EH (cell line): Measurements from ENCODE around the gene FNTB.

Experiments used
- DNase-seq: peaks from one replicate; pipeline ENCODE4 v3.0.0-alpha.2; 2015; ENCODE audit warnings: low read depth

Gene FNTB

DNA sequence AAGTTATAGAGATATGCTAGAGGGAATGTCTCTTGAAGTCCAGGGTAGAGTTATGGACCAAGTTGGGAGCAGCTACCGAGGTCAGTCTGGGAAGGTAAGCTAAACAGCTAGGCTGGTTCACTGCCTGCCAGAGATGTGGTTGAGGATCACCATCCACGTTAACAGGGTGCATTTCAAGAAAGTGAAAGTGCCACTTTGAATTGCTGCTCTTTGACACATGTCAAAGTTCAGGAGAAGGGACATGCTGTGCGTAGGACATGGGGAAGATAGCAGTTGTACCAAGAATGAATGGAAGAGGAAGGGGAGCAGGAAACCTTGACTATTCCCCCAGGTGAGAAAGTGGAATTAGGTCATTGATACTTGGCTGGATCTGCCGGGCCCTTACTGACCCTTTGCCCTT, 66.1 kb downstream of the FNTB start:
- DNase-seq: no peak

DNA sequence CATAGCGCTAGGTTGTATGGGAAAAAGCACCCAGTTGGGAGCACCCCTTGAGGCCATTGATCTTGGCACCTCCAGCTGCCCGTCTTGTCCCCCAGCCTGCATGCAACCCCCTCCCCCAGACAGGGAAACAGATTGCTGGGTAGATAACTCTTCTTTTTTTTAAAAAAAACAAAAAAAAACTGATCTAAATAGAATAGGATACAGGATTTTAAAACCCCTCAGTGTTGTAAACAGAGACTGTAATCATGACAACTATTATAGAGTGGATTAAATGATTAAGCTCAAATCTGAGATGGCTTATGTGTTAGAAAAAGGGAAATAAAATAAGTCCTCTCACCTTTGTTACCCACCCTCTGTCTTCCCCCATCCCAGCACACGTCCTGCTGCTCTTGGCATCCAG, 66.8 kb downstream of the FNTB start:
- DNase-seq: no peak

DNA sequence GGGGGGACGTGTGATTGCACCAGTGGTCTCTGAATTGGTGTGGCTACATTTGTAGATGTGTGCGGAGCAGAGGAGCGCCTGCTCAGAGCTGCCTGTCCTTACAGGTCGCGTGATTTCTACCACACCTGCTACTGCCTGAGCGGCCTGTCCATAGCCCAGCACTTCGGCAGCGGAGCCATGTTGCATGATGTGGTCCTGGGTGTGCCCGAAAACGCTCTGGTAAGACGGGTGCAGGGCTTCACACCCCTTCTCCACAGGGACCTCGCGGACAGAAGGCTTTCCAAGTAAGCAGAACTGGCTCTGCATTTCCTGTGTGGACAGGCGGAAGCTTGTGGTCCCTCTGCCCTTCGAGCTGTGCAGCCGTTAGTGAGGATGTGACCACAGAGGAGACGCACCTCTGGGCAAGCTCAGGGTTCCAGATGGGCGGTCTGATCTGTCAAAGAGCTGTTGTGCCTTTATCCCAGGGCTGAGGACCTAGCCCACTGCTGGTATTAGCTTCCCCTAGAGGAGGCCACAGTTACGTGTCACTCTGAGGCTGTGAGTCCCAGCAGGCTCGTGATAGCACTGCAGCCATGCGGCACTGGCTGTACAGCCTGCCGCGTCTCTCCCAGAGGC, 67.9 kb downstream of the FNTB start:
- DNase-seq: no peak

DNA sequence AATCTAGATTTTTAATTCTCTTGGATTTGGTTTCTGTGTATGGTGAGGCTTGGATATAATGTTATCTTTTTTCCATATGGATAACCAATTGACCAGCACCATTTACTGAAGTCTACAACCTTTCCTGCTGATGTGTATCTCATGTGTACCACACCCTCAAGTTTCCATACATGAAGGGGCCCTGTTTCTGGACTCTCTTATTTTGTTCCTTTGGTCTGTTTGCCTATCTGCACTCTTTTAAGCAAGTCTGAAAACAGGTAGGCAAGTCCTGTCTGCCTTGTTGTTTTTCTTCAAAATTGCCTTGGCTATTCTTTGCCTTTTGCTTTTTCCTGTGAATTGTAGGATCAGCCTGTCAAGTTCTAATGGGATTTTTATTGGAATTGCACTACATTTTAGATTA, 71.0 kb downstream of the FNTB start:
- DNase-seq: no peak

DNA sequence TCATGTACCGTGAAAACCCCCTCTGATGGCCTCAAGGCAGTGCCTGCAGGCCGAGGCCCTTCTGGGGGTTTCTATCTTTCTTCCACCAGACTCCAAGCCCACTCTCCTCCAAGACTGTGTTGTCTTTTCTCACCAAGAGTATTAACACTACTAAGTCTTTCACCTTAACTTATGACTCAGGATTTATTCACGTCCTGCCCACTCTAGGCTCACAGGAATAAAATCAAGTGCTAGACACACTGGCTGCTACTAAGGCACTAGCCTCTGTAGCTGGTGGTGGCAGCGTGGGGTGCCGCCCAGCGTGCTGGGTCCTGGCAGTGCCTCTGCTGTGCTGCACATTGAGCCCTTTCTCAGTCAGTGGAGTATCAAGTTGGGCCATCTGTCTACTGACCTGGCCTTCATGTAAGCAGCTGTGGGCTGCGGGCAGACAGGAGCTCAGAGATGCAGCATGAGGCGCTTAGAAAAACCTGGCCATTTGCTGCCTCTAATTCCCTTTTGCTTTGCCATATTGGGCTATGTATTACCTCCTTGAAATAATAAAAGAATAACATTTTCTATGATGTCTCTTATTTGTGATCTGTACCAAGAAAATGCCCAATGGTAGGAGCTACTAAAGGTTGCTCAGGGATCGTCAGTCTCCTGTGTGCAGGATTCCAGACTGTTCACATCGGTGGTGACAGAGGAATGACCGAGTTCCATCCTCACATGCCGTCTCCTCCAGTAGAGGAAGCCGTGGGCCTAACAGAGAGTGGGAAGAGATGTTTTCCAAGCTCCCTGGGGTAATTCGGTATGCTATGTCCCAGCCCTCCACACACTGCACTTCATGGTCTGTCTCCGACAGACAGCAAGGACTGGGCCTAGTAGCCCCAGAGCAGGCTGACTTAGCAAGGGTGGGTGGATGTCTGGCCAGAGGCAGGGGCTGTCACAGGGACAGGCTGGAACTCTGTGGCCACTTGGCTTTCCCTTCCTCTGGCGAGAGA, 75.7 kb downstream of the FNTB start:
- no peak for DNase-seq

DNA sequence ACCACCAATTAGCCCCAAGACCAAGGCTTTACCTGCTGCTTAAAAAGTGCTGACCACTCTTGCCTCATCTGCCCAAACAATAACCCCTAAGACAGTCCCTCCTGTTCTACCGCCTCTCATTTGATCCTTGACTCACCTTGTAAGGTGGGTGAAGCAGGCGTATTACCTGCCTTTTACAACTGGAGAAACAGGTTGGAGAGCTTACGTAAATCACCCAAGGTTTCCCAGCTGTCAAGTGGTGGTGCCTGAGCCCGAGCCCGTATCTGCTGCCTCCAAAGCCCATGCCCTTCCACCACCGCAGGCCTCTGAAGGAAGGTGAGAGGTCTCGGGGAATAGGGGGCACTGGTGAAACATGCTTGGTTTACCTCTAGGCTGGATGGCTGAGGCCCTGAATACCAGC, 79.0 kb downstream of the FNTB start:
- DNase-seq: no peak

DNA sequence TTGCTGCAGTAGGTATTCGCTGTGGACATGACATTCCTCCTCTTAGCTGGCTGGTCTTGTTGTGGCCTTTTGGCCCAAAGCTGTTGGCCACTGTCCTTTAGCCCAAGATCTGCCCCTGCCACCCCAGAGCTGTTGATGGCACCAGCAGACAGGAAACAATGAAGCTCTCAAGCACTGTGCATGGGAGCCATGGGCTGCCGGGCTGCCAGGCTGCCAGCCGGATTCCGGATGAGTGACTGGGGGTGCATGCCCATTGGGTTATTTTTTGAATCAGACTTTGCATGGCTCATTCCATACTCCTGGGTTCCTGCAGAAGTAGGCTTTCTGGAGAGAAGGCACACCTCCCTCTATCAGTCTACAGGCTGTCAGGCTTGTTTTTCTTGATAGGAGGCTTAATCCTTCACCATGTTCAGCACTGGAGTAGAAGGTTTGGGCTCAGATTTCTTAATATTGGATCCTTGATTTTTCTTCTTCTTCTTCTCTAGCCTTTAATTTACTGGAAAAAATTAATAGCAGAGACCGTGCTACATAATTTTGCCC, 83.2 kb downstream of the FNTB start:
- DNase-seq: no peak

DNA sequence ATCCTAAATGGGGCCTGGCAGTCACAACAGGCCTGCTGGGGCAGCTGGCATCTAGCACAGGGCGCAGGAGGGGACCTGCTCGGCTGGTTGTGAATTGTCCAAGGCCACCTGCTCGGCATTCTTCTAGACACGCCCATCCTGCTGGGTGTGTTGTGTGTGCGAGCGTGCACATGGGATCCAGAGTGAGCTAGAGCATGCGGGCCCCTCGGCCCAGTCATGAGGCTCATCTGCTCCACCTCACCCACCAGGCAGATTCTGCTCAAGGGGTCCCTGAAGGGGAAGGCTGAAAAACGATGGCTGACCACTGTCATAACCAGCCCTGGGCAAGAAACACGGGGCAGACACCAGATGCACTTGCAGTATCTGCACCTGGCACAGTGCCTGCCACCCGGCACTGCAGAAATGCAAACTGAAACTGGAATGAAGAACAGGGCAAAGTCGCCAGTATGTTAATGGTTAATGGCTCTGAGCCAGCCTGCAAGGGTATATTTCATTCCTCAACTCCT, 83.8 kb downstream of the FNTB start:
- peak; percentile 18 for DNase-seq

DNA sequence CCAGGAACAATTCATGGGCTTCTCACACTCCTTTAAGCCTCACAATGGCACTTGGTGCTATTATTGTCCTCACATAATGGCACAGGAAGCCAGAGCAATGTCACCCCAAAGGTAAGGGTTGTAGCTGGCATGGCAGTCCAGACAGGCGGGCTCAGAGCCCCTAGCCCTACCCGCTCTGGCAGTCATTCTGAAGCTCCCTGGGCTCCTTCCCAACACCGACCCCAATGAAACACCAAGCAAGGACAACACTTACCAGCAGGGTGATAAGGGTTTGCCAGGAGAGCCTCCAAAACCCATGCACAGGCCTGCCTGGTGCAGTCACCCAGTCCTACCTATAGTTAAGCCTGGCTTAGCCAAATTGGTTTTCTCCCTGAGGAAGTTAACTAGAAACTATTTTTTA, 84.8 kb downstream of the FNTB start:
- DNase-seq: no peak

DNA sequence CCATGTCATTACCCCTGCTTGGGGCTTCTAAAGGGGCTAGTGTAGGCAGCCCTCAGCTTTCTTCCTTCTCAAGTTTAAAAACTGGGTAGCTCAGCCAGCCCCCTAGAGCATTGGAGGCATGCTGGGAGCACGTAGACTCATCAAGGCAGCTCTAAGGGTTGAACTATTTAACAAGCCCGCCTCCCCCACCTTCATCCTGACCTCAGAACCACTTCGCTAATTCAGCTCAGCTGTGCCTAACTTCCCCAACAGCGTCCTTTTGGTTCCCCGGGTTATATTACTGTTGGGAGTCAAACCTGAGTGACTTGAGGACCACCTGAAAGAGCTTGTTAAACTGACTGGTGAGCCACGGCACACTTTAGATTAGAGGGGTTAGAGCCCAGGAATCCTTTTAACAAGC, 85.6 kb downstream of the FNTB start:
- DNase-seq: no peak

DNA sequence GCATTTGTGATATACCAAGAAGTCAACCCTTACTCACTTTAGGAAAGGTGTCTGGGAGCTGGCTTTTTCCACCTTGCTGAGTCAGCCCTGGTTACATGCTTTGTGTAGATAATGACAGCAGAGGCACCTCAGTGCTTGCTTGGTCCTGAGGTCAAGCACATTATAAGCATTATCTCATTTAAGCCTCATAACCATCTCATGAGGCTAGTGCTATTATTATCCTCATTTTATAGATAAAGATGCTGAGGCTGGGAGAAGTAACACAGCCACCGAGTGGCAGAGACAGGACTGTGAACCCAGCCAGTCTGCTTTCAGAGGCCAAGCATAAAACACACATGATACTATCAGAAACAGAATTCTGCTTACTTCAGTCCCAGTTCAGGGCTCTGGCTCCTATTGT, 86.2 kb downstream of the FNTB start:
- no peak for DNase-seq

DNA sequence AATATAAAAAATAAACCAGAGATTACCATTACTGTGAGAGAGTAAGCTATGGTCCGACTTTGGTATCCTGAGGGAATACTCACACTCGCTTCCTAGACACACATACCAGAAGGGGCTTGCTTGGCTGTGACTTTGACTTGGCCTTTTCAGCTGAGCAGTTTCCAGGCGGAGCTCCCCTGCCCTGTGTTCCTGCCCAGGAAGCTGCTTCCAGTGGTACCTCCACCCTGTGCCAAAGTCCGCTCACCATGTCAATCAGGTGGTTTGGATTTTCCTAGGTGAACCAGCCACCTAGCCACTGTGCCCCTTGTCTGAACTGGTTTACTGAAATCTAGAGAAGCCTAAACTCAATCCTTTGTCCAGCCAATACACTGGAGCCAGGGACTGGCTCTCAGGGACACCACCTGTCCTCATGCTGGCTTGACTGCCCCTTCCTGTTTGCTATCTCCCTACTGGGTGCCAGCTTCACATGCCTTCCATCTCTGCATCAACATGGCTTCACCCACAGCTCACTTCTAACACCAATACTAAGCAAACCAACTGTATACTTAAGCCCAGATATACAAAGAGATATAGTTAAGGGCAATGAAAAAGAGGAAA, 87.0 kb downstream of the FNTB start:
- no peak for DNase-seq

DNA sequence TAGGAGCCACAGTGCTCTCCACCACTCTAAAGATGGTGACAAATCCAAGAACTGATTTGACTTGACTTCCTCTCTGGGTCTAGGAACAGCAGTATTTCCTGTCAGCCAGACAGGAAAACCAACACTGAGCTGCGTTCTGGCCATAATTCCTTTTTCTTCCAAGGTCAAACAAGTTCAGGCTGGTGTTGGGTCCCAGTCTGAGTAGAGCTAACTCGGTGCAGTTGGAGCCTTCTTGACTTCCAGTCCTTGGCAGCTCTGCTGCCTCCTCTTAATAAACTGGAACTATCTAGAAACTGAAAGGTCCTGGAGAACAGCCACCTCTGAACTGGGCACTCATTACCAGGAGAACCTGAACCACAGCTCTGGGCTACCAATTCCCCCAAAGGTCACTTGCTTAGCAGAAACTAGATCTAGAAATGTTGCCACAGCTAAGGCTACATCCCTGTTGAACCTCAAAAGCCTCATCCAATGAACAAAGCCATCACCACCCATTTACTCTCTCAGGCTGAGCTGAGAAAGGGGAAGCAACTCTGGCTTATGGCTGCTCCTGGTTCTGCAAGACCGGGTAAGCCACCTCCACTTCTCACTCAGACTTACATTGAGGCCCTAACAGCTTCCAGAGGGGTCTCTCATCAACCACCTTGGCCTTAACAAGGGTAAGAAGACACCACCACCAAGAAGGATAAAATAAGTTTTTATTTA, 87.9 kb downstream of the FNTB start:
- DNase-seq: no peak

DNA sequence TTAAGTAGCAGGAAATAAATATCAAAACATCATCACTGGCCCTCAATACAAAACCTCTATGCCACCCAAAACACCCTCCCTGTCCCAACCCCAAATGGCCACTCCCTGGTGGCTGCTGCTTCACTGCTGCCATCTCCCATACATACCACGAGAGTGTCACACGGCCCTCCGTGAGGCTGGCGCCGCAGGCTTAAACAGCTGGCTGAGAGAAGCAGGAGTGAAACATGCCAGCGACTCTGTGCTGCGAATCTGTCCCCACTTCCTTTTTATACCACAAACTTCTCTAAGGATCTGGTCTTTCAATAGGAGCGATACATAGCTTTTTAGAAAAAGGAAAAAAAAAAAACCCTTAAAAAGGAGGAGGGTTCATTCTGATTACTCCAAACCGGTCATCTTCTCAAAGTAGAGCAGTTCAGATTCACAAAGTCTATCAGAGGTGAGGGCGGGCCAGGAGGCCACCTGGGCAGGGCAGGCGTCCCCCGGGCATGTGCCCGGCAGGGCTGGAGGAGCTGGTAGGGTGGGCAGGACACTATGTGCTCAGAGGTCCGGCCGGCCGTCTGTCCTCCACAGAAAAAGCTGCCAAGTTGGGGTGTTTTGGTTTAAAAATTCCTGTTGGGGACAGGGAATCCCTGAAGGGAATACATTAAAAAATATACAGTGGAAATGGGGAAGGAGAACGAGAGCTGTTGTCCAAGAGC, 89.1 kb downstream of the FNTB start:
- no peak for DNase-seq

DNA sequence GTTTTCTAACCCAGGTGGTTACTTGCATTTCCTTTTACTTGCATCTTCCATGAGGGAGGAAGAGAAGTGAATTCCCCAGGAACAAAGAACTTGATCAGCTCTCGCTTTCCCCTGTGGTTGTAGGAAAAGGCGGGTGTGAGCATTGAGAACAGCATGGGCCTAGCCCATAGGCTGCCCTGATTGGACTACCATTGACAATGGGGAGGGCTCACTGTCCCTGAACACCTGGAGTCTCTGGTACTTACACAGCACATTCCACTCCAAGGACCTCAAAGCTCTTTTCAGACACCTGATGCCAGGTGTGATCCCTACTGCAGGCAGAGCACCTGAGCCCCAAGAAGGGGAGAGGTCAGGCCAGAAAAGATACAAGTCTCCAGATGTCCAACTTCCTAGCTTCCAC, 90.6 kb downstream of the FNTB start:
- DNase-seq: no peak

DNA sequence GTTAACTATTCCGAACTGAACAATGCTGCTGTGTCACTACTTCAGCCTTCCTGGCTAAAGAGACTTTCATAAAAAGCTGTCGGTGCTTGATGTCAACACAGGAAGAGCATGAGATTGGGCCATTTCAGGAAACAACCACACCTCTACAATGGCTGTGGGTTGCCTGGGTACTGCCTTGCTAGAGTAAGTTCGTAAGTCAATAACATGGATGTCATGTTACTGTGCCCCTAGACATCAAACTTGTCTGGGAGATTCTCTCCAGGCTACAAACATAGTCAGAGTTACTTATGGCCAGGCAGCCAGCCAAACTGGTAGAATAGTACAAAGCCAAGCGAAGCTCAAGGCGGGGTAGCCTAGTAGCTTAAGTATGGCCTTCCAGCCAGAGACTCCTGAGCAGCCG, 92.5 kb downstream of the FNTB start:
- DNase-seq: no peak

DNA sequence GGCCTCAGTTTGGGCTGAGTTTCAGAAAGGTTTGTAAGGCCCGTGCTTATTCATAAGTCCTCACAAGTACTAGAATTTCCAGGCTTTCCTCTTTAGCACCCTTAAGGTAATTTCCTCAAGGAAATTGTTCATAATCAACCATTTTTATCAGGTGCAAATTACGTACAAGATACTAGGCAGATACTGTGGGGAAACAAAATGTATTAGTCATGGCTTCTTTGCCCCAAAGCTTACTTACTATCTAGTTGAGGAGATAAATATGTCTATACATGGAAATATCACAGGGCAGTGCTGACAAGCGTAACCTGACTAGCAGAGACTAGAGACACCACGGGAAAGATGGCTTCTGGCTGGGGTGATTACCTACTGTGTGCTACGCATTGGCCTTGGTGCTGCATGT, 93.1 kb downstream of the FNTB start:
- DNase-seq: no peak

DNA sequence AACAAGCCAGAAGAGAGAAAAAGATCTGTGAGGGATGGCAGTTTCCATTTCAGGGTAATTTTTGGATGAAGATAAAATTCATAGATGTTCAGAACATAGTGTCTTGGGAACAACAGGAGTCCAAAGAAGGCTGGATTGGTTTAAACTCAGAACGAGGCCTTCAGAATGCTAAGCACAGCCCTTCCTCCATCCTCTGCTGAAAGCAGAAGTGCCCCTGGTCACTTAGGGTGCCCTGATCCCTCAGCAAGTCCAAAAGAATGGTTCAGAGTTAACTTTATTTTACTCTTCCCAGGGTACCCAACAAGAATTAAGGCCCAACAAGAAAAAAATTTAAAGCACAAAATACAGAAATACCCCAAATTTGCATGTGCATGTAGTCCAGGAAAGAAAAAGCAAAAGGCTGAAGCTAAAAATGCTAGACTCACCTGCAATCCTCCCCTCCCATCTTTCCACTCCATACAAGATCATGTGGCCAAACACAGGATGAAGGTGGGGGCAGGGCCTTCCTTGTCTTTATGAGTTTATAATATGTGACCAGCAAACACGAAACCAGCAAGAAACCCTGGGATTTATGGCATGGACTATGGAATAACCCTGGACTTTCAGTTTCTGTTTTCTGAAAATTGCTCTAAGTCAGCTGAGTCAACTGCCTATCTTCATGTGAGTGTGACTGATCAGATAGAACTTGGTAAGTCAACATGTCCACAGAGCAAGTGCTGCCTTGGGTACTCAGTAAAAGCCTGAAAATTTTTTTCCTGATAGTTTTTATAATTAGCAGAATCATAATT, 94.5 kb downstream of the FNTB start:
- DNase-seq: peak; percentile 10

DNA sequence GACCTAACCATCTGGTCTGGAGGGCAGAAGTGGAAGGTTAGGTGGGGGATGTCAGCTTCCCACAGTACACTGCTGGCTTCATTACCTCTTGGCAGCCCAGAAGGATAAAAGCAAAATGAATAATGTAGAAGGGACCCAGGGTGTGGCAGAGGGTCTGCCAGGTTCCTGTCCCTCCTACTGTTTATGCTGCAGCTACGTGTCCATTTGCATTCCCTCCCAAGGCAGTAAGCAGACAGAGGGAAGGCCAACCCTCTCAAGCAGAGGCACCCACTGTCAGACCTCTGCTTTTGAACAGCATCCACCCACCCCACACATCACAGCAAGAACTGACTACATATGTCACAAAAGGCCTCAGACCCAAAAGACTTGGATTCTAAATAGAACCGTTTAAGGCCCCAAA, 96.2 kb downstream of the FNTB start:
- no peak for DNase-seq
